SJCRH30 (cell line): ENCODE measurements around the gene DNMT3A. TPM values are rescaled to one million over a fixed set of nuclear protein-coding genes. Genes with fewer than 3 reads are reported as not detected.

Experiments used
- DNase-seq, 2 experiments: peaks; one replicate each; pipeline ENCODE4 v3.0.0-alpha.2; 2015 to 2020
- H3K27ac ChIP-seq: fragments of 250-450 bp; sonication (Bioruptor Pico); 2 replicates; pipeline ENCODE4 v1.5.1; 2020; ENCODE audit warnings: mild to moderate bottlenecking, moderate library complexity
- H3K27me3 ChIP-seq: fragments of 250-450 bp; sonication (Bioruptor Pico); 2 replicates; pipeline ENCODE4 v1.5.1; 2020; ENCODE audit warnings: mild to moderate bottlenecking, moderate library complexity
- H3K36me3 ChIP-seq: fragments of 250-450 bp; sonication (Bioruptor Pico); 2 replicates; pipeline ENCODE4 v1.5.1; 2020; ENCODE audit warnings: mild to moderate bottlenecking, moderate library complexity
- H3K4me1 ChIP-seq: fragments of 250-450 bp; sonication (Bioruptor Pico); 2 replicates; pipeline ENCODE4 v1.5.1; 2020; ENCODE audit warnings: mild to moderate bottlenecking, moderate library complexity
- H3K4me3 ChIP-seq: fragments of 250-450 bp; sonication (Bioruptor Pico); 2 replicates; pipeline ENCODE4 v1.5.1; 2020; ENCODE audit warnings: mild to moderate bottlenecking, moderate library complexity
- H3K9me3 ChIP-seq: fragments of 250-450 bp; sonication (Bioruptor Pico); replicated peaks from 2 replicates; pipeline ENCODE4 v1.5.1; 2020; ENCODE audit warnings: mild to moderate bottlenecking, moderate library complexity
- total RNA-seq: library from RNA; depleted of rRNA; stranded (reverse); fragments of >200 nt; shearing (Covaris generic); gene quantifications from 2 replicates; pipeline ENCODE4 v1.2.3, GENCODE V29; 2014; rRNA removed

The DNMT3A gene
- total RNA-seq, 1 experiment from 2014 or later, result 32.8 TPM

- peak overlapping the region; percentile 15; the same call in 1 of the 2 replicates for H3K27ac ChIP-seq
- DNase-seq, result peak; percentile 74 to 87
Measured at GRCh38 chr2:25197336-25198208, 144.2 kb downstream of the DNMT3A start.

GRCh38 chr2:25194576-25195122, 147.1 kb downstream of the DNMT3A start:
- H3K4me3 ChIP-seq, result no peak overlapping the region
- H3K4me1 ChIP-seq, result peaks cover 22% of the 10 kb centered on the region
- H3K27me3 ChIP-seq, result no peaks in the 10 kb centered on the region
- no peaks in the 10 kb centered on the region for H3K9me3 ChIP-seq
- no peaks in the 10 kb centered on the region for H3K36me3 ChIP-seq
- DNase-seq, result no peak
- no peak overlapping the region for H3K27ac ChIP-seq

More at GRCh38 chr2:25197336-25198208, 144.2 kb downstream of the DNMT3A start:
- Histone ChIP-seq H3K36me3 (no peaks in the 10 kb centered on the region), H3K27me3 (no peaks in the 10 kb centered on the region), H3K9me3 (no peaks in the 10 kb centered on the region), H3K4me1 (peaks cover 22% of the 10 kb centered on the region), H3K4me3 (peak overlapping the region; percentile 25; the same call in 1 of the 2 replicates)

GRCh38 chr2:25190536-25190935, 151.2 kb downstream of the DNMT3A start:
- H3K36me3 ChIP-seq, result no peaks in the 10 kb centered on the region
- H3K27me3 ChIP-seq, result no peaks in the 10 kb centered on the region
- no peak overlapping the region for H3K27ac ChIP-seq
- no peak for DNase-seq
- H3K4me1 ChIP-seq, result no peaks in the 10 kb centered on the region
- no peak overlapping the region for H3K4me3 ChIP-seq
- H3K9me3 ChIP-seq, result no peaks in the 10 kb centered on the region

- H3K36me3 ChIP-seq, result no peaks in the 10 kb centered on the region
- H3K4me1 ChIP-seq, result no peaks in the 10 kb centered on the region
- no peaks in the 10 kb centered on the region for H3K27me3 ChIP-seq
- no peak for DNase-seq
- H3K27ac ChIP-seq, result no peak overlapping the region
- H3K4me3 ChIP-seq, result no peak overlapping the region
- H3K9me3 ChIP-seq, result no peaks in the 10 kb centered on the region
Measured at GRCh38 chr2:25188405-25188804, 153.3 kb downstream of the DNMT3A start.

- no peak for DNase-seq
- H3K36me3 ChIP-seq, result no peaks in the 10 kb centered on the region
- H3K4me3 ChIP-seq, result no peak overlapping the region
- no peaks in the 10 kb centered on the region for H3K27me3 ChIP-seq
- no peak overlapping the region for H3K27ac ChIP-seq
- no peaks in the 10 kb centered on the region for H3K9me3 ChIP-seq
- H3K4me1 ChIP-seq, result no peaks in the 10 kb centered on the region
Measured at GRCh38 chr2:25187729-25188350, 153.9 kb downstream of the DNMT3A start.

DNA sequence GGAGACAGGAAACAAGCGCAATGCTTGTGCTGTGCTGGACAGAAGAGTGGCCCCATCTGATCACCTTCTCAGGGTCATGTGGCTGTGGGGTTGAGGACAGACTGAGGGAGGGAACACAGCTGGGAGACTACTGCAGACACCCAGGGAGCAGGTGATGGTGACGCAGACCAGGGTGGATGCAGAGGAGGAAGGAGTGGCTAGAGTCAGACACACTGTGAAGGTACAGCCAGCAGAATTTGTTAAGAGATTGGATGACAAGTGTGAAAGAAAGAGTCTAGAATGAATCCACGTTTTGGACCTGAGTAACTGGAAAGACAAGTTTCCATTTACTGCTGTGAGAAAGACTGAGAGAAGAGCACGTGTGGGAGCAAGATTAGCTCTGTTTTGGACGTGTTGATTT, 157.5 kb downstream of the DNMT3A start:
- Histone ChIP-seq H3K36me3 (no peaks in the 10 kb centered on the region), H3K4me1 (no peaks in the 10 kb centered on the region), H3K4me3 (no peak overlapping the region), H3K27me3 (no peaks in the 10 kb centered on the region), H3K9me3 (peaks cover 5% of the 10 kb centered on the region; the same call in 1 of the 2 replicates), H3K27ac (no peak overlapping the region)
- no peak for DNase-seq

- Histone ChIP-seq H3K9me3 (peaks cover 5% of the 10 kb centered on the region; the same call in 1 of the 2 replicates), H3K27ac (no peak overlapping the region), H3K36me3 (no peaks in the 10 kb centered on the region), H3K4me3 (no peak overlapping the region), H3K27me3 (0 out of 2 replicates have a peak, but pooled peaks cover 2% of the 10 kb centered on the region), H3K4me1 (no peaks in the 10 kb centered on the region)
- no peak for DNase-seq
Measured at GRCh38 chr2:25178976-25179375, 162.7 kb downstream of the DNMT3A start.

Other genes starting within 250 kb of the DNMT3A start
- not detected in 2 replicates for gene POMC, start 173.3 kb downstream of the DNMT3A start, total RNA-seq